Ovary (tissue), 3 donors: ENCODE results near the gene NAV2.

Experiments
- CTCF ChIP-seq, 3 donors: fragments of 450-650 bp in 2 of 3; fragments of 200-600 bp in 1 of 3; IDR thresholded peaks; one replicate each; pipeline versions ENCODE4 v1.5.1 to v1.8.0; 2016 to 2022; ENCODE audit warnings: antibody characterized with exemption in 3 of 3, mild to moderate bottlenecking in 1 of 3
- EP300 ChIP-seq: sonication (generic); formaldehyde crosslinking; IDR thresholded peaks from one replicate; pipeline ENCODE4 v1.6.1; 2017; ENCODE audit warnings: antibody characterized with exemption
- POLR2A ChIP-seq: fragments of 450-650 bp; IDR thresholded peaks from one replicate; pipeline ENCODE4 v1.6.1; 2017; ENCODE audit warnings: antibody characterized with exemption, mild to moderate bottlenecking, moderate library complexity
- donor health status: DM: no; HTN: no; CAD: no.

GRCh38 chr11:19704213-19704612 lies 8.4 kb upstream of the NAV2 start:
- TF ChIP-seq CTCF (IDR thresholded peaks at IDR 0.05): no peak
- TF ChIP-seq POLR2A: no peak
- TF ChIP-seq EP300: no peak
